ENCODE results near the gene FTO.
A peak's percentile ranks its signal among the peaks of the same experiment; 100 is the strongest.

FTO gene

DNA sequence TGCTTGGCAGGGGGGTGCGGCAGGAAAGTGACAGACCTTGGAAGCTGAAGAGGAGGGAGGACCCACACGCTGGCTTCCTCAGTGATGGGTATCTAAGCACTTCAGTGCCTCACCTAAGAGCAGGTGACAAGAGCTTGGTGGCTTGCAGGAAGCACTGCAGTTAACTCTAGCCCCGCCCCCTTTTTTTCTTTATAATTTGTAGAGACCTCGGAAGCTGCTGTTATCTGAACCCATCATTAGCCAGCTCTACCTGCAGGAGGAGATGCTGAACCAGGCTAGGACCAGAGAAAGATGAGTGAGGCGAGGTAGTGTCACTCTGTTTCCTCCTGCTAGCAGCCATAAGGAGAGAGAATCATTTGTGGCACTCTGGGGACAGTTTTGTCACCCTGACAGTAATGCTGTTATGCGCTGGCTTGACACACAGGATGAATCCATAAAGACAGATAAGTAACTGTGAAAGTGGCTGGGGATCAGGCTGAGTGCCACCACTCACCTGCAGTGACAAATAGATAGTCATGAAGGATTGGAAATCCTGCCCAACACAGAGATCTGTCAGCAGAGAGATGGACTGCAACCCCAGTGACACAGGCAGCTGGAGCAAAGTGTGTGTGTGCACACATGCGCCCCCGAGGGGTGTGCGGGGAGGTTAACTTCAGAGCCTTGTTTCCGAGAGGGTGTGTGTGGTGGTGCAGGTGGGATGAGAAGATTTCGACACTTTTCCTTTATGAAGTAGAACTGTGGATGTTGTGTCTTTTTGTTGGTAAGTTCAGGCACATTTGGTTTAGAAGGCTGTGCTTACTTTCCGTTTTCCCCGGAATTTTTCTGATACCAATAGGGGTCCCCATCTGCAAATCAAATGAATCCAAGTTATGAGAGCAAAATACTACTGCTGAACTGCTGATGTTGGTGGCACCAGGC is 358.7 kb downstream of the FTO start:
- DNase-seq = no peak

DNA sequence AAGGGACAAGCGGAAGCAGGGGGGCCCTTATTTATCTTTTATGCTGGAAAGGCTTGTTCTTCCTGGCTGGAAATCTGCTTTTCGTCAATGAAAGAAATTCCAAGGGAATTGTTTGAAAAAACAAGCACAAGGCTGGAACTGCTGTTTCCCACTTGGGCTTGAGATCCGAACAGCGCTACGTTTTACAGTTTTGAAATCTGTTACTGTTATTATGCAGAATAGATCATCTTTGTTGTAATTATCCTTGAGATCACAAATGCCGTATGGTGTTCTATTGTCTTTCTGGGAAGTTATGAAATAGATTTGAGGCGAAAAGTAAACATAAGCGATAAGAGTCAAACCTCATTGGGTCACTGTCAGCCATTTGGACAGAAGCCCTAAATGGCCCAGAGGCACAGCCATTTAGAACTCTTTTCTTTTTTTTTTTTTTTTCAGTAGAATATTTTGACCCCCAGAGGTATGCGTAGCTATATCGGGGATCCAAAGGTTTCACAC is 359.4 kb downstream of the FTO start:
- DNase-seq = no peak

- no peak for DNase-seq
Measured at GRCh38 chr16:54066451-54067105, 362.6 kb downstream of the FTO start.

DNA sequence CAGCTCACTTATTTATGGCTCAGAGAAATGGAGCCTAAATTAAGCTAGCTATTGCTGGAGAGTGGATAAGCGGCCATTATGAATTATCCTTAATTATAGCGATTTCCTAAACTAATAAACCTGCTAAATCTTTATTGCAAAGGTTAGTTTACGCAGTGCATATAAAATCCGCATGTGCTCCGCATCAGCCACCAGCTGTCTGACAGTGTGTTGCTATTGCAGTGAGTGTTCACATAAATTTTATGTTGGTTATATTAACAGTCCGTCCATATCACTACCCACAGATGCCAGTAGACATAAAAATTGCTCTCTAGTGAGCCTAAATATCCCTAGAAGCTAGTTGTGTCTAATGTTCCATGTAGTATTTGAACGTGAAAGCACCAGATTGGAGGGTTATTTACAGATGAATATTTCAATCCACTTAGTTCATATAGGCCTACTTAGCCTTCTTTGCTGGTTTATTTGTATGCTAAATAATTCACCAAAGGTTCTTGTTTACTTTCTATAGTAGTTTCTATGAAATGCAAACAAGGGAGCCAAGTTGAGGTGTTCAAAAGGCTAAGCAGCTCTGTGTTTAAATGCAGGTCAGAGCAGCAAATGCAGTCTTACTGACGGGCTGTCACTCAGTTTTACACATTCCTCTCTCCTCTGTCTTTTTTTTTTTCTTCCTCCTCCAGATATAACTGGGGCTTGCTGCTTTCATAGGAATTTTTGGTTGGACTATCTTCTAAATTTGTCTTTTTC is 363.5 kb downstream of the FTO start:
- no peak for DNase-seq

- DNase-seq = no peak
Measured at GRCh38 chr16:54068212-54068611, 364.3 kb downstream of the FTO start.

DNA sequence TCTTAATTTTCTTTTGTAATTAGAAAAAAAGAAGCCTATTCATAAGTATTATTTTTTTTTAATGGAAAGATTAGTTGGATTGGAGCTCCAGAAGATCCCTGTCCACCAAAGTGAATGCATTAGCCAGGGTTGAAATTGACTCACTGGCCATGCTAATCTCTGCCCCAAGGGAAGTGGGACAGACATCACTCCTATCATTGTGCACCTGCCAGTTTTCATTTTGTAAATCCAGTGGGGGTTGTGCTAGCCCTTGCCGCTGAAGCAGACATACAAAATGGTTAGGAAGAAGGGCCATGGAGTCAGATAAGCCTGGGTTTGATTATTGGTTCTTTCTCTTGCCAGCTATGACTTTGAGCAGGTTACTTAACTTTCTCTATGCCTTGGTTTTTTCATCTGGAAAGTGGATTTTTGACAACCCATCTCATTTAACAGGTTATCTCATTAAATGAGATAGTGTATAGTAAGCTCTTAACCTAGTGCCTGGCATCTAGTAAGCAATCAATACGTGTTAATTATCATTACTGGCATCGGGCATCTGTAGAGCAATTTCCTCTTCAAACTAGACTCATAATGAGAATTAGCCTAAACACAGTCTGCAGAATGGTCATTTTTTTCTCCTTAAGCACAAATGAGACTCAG is 365.8 kb downstream of the FTO start:
- DNase-seq = no peak

DNA sequence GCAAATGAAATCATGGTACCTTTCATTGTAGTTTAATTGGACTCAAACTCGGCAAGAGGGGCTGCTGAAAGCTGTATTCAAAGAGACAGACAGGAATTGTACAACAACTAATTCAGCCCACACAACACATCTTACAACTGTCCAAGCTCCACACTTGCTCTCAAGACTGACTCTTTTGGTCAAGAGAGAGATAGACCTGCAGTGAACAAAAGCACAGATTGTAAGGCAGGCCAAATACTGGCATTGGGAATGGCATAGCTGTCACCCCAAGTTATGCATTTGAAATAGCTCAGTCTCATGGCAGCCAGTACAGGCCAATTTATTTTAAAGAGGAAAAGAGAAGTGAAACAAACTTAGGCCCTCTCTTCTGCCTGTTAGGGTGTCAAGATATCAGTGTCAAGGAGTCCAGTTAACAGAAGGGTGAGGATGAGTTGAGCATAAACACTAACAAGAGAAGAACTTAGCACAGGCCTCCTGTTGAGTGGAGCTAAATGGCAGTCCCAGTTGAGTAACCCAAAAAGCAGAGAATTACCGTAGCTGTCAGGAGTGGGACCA is 366.9 kb downstream of the FTO start:
- no peak for DNase-seq

- no peak for DNase-seq
Measured at GRCh38 chr16:54071514-54071913, 367.6 kb downstream of the FTO start.

GRCh38 chr16:54072237-54072636 is 368.3 kb downstream of the FTO start:
- DNase-seq = no peak

DNA sequence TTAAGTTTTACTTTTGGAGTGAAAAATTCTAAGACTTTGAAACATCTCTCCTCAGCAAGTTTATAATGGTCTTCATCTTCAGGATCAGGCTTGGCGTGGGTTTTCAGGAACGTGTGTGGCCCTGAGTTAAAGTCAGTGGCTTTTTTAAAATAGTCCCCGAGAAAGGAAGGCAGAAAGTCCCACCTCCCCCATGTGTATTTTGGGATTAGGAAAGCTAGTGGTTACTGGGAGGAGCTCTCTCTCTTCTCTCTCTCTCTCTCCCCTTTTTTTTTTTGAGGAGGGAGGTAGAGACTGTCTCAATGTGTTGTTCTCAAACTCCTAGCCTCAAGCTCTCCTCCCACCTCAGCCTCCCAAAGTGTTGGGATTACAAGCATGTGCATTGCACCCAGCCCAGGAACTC is 369.4 kb downstream of the FTO start:
- DNase-seq = no peak

GRCh38 chr16:54075446-54075845 is 371.5 kb downstream of the FTO start:
- no peak for DNase-seq

DNA sequence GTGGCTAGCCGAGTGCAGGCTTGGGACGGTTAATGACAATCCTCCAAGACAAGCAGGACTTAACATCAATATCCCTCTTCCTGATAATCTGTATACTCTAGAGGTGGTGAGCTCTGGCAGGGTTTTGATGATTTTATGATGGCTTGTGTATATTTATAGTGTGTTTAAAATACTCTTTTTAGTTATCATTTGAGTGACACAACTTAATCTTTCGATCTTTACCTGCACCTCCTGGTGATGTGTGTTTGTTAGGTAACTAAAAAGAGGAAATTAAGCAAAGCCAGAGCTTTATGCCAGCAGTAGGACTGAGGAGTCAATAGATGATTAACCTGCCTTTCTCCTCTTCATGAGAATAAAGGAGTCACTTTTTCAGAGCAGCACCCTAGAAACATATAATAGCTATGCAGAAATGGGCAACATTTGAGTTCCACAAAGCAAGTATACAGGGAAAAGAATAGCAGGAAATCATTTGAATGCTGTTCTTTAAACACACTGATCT is 372.1 kb downstream of the FTO start:
- DNase-seq = no peak

GRCh38 chr16:54077050-54077821 is 373.3 kb downstream of the FTO start:
- peak; percentile 5 for DNase-seq

DNA sequence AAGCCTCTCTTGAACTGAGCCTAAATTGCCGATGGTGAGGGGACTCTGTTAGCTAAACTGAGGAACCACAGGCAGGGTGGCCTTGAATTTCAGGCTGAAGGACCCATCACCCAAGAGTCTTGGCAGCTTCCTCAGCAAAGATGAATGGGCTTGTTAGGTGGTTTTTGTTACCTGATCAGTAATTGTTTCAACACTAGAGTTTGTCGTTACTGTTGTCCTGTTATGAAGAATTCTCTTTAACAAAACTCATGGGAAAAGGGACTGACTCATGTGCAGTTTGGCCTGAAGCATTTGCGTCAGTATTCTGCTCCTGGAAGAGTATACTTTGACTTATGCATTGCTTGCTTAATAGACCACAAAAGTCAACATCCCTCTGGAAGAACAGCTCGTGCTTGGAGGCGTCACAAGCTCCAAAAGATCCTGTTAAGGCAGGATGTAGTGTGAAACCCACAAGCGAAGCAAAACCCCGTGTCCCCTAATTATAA is 376.6 kb downstream of the FTO start:
- DNase-seq = no peak

- no peak for DNase-seq
Measured at GRCh38 chr16:54086791-54087190, 382.8 kb downstream of the FTO start.

- DNase-seq = no peak
Measured at GRCh38 chr16:54090602-54091001, 386.6 kb downstream of the FTO start.

GRCh38 chr16:54093281-54093680 is 389.3 kb downstream of the FTO start:
- no peak for DNase-seq

DNA sequence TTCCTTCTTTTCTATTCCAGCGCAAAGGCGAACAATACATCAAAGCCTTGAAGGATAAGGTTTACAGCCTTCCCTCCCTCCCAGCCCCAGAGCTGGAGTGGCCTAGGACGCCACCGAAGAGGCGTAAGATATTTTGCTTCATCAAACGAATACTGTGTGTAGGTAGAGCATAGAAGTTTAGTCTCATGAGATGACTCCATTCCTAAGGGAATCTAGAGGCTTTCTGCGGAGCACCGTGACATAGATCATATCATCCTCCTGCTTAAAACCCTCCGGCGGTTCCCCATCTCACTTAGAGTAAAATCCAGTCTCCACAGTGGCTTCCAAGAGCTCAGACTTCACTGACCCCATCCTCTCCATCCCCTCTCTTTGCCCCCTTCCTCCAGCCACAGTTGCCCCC is 390.7 kb downstream of the FTO start:
- no peak for DNase-seq

DNA sequence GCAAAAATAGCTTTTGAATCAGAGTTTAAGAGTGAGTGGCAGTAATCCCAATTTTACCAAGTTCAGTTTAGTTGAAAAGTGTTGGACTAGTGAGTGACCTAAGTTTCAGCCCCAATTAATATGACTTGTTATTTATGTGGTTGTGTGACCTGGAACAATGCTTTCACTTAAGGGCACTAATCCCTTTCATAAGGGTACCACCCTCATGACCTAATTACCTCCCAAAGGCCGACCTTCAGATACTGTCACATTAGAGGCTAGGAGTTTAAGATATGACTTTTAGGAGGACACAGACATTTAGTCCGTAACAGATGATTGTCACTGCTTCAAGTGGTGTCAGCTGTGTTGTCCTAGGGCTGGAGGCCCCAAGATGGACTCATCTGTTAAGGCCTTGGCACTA is 392.7 kb downstream of the FTO start:
- no peak for DNase-seq

GRCh38 chr16:54097774-54098173 is 393.8 kb downstream of the FTO start:
- DNase-seq = no peak

DNA sequence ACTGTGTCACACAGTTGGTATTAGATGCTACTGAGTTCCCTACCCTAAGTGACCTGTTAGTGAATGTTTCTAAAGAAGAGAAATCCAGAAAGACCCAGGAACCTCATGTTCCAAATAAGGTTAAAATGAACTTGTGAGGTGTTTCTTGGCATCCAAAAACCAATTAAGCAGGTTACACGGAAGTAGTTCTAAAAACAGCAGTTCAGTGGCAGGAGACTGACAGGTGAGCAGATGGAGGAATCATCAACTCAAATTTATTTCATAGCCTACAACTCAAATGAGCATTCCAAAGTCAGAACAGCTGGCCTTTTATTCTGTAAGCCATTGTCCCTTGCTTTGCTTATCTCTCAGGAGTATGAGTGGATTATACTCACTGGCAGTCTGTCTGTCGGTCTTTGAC is 394.3 kb downstream of the FTO start:
- no peak for DNase-seq

- no peak for DNase-seq
Measured at GRCh38 chr16:54099627-54100026, 395.7 kb downstream of the FTO start.

All from activated CD4-positive, alpha-beta T cell treated with anti-CD3 and anti-CD28 coated beads for 48 hours (primary cell).